Mesenteric fat pad (tissue), 1 donor: ENCODE data around the gene C1orf159. TPM values are rescaled to one million over a fixed set of nuclear protein-coding genes. Genes with fewer than 3 reads are reported as not detected.

Experiments
- DNase-seq: peaks from one replicate; pipeline ENCODE4 v3.0.0-alpha.2; 2020; ENCODE audit warnings: low spot score
- total RNA-seq: library from RNA; stranded (reverse); fragmentation: NEBNext Ultra II Directional; extraction: Animal tissue kit (Norgen Biotek cat#: 25700); gene quantifications from one replicate; pipeline ENCODE4 v1.2.1, GENCODE V29; 2021
- donor health status: DM: yes; HTN: yes; CAD: no.

Gene C1orf159
- total RNA-seq, 1 donor from 2014 or later, result 9.0 TPM

DNA sequence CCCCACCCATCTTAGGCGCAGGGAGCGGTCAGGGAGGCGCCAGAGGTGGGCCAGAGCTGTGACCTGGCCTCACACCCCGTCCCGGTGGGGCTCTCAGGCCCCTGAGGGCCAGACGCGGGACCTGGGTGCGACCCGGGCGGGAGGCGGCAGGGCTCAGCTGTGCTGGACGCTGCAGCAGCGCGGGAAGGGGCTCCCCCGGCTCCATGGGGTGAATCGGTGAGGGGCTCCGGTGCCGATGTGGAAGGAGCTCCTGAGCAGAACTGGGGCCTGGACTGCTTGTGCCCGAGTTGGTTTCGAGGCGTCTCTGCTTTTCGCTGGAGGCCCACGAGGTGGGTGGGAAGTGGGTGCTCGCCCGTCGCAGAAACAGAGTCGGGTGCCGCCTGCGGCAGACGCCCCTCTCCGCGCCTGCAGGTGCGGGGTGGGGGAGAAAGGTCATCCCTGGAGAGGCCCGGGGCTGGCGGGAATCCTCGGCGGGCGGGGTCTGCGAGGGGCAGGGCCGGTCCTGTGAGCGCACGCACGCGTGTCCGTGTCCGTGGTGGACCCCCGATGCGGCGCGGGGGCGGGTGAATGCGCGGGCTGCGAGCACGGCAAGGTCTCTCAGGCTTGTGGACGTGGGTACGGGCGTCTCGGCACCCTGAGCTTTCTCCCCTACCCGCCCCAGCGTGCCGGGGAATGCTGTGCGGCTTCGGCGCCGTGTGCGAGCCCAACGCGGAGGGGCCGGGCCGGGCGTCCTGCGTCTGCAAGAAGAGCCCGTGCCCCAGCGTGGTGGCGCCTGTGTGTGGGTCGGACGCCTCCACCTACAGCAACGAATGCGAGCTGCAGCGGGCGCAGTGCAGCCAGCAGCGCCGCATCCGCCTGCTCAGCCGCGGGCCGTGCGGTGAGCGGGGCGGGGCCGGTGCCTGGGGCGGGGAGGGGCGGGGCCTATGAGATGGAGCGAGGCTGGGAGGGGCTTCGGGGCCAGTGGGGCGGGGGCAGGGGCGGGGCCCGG lies 75.6 kb downstream of the C1orf159 start:
- no peak for DNase-seq

GRCh38 chr1:1039145-1039910 lies 76.6 kb downstream of the C1orf159 start:
- DNase-seq, result no peak

DNA sequence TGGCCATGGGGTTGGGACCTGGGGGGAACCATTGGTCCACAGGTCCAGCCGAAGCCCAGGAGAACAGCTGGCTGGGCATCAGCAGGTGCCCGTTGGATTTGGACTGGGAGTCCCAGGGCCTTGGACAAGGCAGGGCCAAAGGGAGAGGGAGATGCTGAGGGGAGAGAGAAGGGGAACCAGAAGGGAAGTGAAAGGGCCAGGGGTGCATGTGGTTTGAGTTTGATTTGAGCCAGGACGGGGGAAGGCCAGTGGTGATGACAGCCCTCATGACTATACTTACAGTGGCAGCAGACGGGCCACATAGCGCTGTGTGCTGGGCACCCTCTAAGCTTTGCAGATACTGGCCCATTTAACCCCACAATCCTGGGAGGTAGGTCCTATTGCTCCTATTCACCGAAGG lies 77.2 kb downstream of the C1orf159 start:
- DNase-seq, result no peak

DNA sequence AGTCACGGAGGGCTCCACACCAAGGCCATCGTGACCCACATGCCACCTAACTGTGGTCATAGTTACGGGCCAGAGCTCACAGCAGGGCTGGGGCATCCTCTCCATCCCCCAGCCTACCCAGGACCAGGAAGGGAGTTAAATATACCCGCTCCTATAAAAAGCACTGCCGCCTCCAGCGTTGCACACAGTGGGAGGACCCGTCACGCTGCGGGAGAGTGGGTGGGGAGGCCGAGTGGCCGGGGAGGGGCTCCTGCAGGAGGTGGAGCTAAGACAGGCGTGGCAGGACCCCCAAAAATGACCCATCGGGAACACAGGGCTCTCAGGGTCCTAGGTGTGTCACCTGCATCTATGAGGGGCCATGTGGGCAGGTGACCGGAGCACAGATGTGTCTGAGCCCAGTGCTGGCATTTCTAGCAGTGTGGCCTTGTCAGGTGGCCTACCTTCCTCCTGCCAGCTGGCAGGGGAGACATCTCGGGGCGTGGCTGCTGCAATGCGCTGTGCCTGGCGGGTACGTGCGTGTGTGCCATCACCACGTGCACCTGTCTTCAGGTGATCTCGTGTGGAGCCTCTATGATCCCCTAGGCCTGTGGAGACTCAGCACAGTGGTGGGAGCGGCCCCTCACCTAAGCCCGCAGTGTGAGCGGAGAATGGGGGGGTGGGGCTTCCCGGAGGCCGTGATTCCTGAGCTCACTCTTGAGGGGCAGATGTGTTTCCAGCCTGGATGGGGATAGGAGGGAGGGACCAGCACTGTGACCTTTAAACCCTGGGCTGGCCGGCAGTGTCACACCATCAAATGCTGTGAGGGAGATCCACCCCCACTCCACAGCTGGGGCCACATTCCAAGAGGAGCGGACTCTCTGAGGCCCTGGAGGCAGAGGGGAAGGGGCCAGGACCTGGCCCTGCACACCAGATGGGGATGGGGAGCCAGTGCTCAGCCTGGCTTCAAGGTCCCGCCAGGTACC lies 78.2 kb downstream of the C1orf159 start:
- no peak for DNase-seq

DNA sequence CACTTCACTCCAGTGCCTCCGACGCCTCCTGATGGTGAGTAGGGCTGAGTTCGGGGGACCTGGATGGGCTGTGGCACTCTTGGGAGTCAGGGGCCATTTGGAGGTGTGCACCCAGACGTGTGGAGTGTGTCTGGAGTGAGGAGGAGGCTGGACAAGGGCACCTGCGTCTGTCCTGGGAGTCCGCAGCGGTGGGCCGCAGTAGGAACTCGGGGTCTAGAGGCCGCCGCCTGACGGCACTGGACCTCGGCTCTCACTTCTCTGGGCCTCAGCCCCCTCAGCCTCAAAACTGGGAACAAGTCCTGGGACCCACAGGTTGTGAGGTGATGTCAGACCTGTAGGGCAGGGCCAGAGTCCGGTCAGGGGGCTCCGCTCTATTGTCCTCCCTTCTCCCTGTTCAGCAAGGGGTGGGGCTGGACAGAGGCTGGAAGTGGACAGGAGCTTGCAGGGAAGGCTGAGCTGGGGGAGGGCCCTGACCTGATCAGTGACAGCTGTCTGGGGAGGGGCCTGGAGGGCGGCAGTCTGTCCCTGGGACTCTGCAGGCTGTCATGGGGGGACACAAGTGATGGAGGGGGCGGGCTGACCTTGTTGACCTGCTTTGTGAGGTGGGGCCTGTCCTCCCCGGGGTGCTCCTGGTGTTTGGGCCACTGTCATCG lies 80.5 kb downstream of the C1orf159 start:
- DNase-seq, result no peak

GRCh38 chr1:1034439-1034781 lies 81.5 kb downstream of the C1orf159 start:
- no peak for DNase-seq

- no peak for DNase-seq
Measured at GRCh38 chr1:1033731-1034438, 82.0 kb downstream of the C1orf159 start.

DNA sequence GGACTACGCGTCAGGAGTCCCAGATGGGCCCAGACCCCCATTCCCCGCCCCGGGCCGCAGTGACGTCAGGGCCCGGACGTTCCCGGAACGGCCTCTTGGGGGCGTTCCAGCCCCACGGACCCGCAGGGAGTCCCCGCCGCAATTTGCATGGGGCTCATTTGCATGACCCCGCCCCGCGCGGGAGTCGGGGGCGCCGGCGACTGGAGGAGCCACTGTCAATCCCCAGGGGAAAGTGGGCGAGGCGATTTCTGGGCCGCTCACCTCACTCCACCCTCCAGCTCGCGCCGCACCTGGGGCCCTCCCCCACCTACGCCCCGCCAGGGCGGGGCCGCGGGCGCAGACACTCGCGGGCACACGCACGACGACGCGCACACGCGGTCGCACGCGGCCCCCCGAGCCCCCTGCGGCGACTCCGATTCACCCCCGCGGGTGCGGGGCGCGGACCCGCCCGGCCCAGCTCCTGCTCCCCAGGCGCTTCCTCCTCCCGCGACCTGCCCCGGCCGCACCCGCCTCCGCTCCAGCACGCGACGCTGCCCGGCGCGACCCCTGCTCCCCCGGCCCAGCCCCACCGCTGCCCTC lies 82.8 kb downstream of the C1orf159 start:
- DNase-seq, result no peak

DNA sequence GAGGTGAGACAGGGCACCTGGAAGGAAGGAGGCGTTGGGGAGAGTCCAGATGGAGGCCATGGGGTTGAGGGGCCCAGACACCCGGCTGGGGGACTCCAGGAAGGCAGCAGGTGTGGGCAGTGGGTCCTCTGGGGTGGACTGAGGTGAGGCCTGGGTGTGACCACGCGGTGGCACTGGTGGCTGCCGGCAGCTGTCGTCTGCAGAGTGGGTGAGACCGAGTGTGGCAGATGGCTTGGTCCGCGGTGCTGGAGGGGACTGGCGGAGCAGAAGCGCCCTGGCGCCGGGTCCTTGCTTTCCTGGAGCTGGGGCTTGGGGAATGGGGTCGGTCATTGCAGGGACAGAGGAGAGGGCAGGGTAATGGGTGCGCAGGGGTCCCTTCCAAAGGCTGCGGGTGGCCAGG lies 83.5 kb downstream of the C1orf159 start:
- DNase-seq, result no peak

Other genes starting within 250 kb of the C1orf159 start
- 2.8 TPM for gene SAMD11, start 192.2 kb downstream of the C1orf159 start, total RNA-seq
- 49.8 TPM for gene NOC2L, start 156.8 kb downstream of the C1orf159 start, total RNA-seq
- gene KLHL17, start 155.5 kb downstream of the C1orf159 start, total RNA-seq, result 8.8 TPM
- 0.39 TPM for gene PLEKHN1, start 149.6 kb downstream of the C1orf159 start, total RNA-seq
- not detected for gene PERM1, start 134.0 kb downstream of the C1orf159 start, total RNA-seq
- gene HES4, start 116.0 kb downstream of the C1orf159 start, total RNA-seq, result 25.5 TPM
- gene ISG15, start 102.6 kb downstream of the C1orf159 start, total RNA-seq, result 47.0 TPM
- 17.6 TPM for gene AGRN, start 96.0 kb downstream of the C1orf159 start, total RNA-seq
- gene RNF223, start 41.8 kb downstream of the C1orf159 start, total RNA-seq, result not detected
- 1.4 TPM for gene TTLL10, start 57.8 kb upstream of the C1orf159 start, total RNA-seq
- 0.80 TPM for gene TNFRSF18, start 90.5 kb upstream of the C1orf159 start, total RNA-seq
- 10.7 TPM for gene TNFRSF4, start 98.1 kb upstream of the C1orf159 start, total RNA-seq
- 144 TPM for gene SDF4, start 115.9 kb upstream of the C1orf159 start, total RNA-seq
- 14.1 TPM for gene B3GALT6, start 116.1 kb upstream of the C1orf159 start, total RNA-seq
- 2.9 TPM for gene C1QTNF12, start 130.6 kb upstream of the C1orf159 start, total RNA-seq
- 56.5 TPM for gene UBE2J2, start 157.8 kb upstream of the C1orf159 start, total RNA-seq
- 2.1 TPM for gene SCNN1D, start 164.3 kb upstream of the C1orf159 start, total RNA-seq
- 36.6 TPM for gene ACAP3, start 191.8 kb upstream of the C1orf159 start, total RNA-seq
- gene PUSL1, start 192.5 kb upstream of the C1orf159 start, total RNA-seq, result 11.6 TPM
- 74.7 TPM for gene INTS11, start 208.6 kb upstream of the C1orf159 start, total RNA-seq
- 19.7 TPM for gene CPTP, start 208.7 kb upstream of the C1orf159 start, total RNA-seq
- gene TAS1R3, start 215.2 kb upstream of the C1orf159 start, total RNA-seq, result 0.19 TPM
- 52.1 TPM for gene DVL1, start 233.3 kb upstream of the C1orf159 start, total RNA-seq
- gene MXRA8, start 242.5 kb upstream of the C1orf159 start, total RNA-seq, result 109 TPM